Psoas muscle (tissue), 8 donors: ENCODE measurements around the gene ASMTL. TPM values are rescaled to one million over a fixed set of nuclear protein-coding genes. Genes with fewer than 3 reads are reported as not detected.
"Not testable (repeated sequence)": the region's sequence is repeated elsewhere in the genome, so short reads cannot be mapped to it uniquely, and the experiment has no call there.

Source experiments
- ATAC-seq, 4 donors: fragments of 200-7000 bp; cut with Tn5 transposase; one replicate each; pipeline ENCODE4 v1.9.1; 2020; ENCODE audit warnings: moderate library complexity in 3 of 4, mild to moderate bottlenecking in 2 of 4
- DNase-seq, 2 donors: peaks; one replicate each; pipeline ENCODE4 v3.0.0-alpha.2; 2020
- H3K27ac ChIP-seq: fragments of 200-600 bp; one replicate; pipeline ENCODE4 v1.8.0; 2022
- H3K27me3 ChIP-seq, 3 donors: fragments of 200-600 bp in 1 of 3; one replicate each; pipeline versions ENCODE4 v1.6.1 to v1.8.0; 2013 to 2022; ENCODE audit warnings: low read length in 2 of 3, mild to moderate bottlenecking in 2 of 3, moderate library complexity in 1 of 3; ENCODE audit not compliant: insufficient read depth in 3 of 3
- H3K36me3 ChIP-seq, 2 donors: fragments of 200-600 bp in 1 of 2; one replicate each; pipeline versions ENCODE4 v1.6.1 to v1.8.0; 2013 to 2022; ENCODE audit warnings: low read depth in 1 of 2, mild to moderate bottlenecking in 1 of 2, moderate library complexity in 1 of 2; ENCODE audit not compliant: insufficient read depth in 1 of 2
- H3K4me1 ChIP-seq: fragments of 200-600 bp; one replicate; pipeline ENCODE4 v1.8.0; 2022
- H3K4me3 ChIP-seq: fragments of 200-600 bp; one replicate; pipeline ENCODE4 v1.8.0; 2022; ENCODE audit warnings: mild to moderate bottlenecking
- H3K9me3 ChIP-seq: fragments of 200-600 bp; one replicate; pipeline ENCODE4 v1.8.0; 2022
- WGBS, 3 donors: extraction: QIAGEN DNeasy Blood & Tissue Kit; methylation state at CpG; one replicate each; pipeline versions ENCODE4 v1.1.6 to v1.1.7; 2013; 5-methylcytosine and 5-hydroxymethylcytosine counted together
- intact Hi-C, 2 donors: fragments of 100-400 bp; cut with DNase I; formaldehyde crosslinking; loops; one replicate each; pipeline versions ENCODE4 v1.11.0 to v1.14.2; 2022
- polyA plus RNA-seq, 3 donors: library from polyadenylated mRNA; stranded (reverse); fragments of 200-250 nt; gene quantifications; one replicate each; pipeline ENCODE4 v1.2.3, GENCODE V29; 2013
- total RNA-seq, 4 donors: library from RNA; stranded (reverse); fragmentation: NEBNext Ultra II Directional in 2 of 4; extraction: Animal tissue kit (Norgen Biotek cat#: 25700) in 2 of 4; gene quantifications; one replicate each; pipeline versions ENCODE4 v1.2.1 to v1.2.4, GENCODE V29; 2021 to 2023
- TF ChIP-seq, protein P1 (sequence below): fragments of 200-600 bp; IDR thresholded peaks from one replicate; pipeline ENCODE4 v1.8.0; 2022; ENCODE audit warnings: antibody characterized with exemption
- donor health status: healthy with polysubstance abuse.
- donor health status: DM: no; HTN: no; CAD: no; lungs with moderate emphysema.
- donor health status: Bipolar disorder and iron deficiency.
- donor health status: healthy.
- donor health status: DM: yes; HTN: yes; CAD: no.
- donor health status: DM: no; HTN: no; CAD: no.
- donor health status: DM: no; HTN: no; CAD: no.
- donor health status: DM: yes; HTN: yes; CAD: no.

The ASMTL gene
- total and polyA plus RNA-seq, 7 donors = 6.6 to 18.2 (median 9.8) TPM

DNA sequence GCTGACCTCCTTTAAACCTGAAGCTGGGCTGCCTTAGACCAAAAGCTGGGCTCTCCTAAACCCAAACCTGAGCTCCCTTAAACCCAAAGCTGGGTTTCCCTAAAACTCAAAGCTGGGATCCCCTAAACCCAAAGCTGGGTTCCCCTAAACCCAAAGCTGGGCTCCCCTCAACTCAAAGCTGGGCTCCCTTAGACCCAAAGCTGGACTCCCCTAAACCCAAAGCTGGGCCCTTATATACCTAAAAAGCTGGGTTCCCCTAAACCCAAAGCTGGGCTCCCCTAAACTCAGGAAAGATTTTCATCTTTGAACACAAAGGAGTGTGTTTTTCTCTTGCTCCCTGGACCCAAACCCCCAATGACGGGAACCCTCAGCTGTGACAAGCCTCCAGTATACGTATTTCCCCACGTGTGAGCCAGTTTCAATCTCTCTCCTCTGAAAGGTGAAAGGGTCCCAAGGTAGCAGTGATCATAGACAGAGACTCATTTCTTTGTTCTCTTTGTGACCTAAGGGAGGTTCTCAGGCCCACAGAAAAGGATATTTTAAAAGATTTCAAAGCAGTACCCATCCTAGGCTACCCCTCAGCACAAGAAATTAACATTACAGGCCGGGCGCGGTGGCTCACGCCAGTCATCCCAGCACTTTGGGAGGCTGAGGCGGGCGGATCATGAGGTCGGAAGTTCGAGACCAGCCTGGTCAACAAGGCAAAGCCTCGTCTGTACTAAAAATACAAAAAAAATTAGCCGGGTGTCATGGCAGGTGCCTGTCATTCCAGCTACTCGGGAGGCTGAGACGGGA lies 31.3 kb upstream of the ASMTL start:
- no peak for ATAC-seq
- no peak for DNase-seq
- no peak overlapping the region for H3K27ac ChIP-seq
- no peaks in the 10 kb centered on the region for H3K9me3 ChIP-seq
- no peak overlapping the region for H3K4me3 ChIP-seq
- no peaks in the 10 kb centered on the region for H3K4me1 ChIP-seq
- TF ChIP-seq, protein P1, sequence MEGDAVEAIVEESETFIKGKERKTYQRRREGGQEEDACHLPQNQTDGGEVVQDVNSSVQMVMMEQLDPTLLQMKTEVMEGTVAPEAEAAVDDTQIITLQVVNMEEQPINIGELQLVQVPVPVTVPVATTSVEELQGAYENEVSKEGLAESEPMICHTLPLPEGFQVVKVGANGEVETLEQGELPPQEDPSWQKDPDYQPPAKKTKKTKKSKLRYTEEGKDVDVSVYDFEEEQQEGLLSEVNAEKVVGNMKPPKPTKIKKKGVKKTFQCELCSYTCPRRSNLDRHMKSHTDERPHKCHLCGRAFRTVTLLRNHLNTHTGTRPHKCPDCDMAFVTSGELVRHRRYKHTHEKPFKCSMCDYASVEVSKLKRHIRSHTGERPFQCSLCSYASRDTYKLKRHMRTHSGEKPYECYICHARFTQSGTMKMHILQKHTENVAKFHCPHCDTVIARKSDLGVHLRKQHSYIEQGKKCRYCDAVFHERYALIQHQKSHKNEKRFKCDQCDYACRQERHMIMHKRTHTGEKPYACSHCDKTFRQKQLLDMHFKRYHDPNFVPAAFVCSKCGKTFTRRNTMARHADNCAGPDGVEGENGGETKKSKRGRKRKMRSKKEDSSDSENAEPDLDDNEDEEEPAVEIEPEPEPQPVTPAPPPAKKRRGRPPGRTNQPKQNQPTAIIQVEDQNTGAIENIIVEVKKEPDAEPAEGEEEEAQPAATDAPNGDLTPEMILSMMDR = no peak
- H3K36me3 ChIP-seq = no peaks in the 10 kb centered on the region
- intact Hi-C loops = no loop called here
- no peaks in the 10 kb centered on the region for H3K27me3 ChIP-seq
- 75 to 76% (median 75%) methylated on average over 15 of the region's 15 CpGs for WGBS, 3 donors

DNA sequence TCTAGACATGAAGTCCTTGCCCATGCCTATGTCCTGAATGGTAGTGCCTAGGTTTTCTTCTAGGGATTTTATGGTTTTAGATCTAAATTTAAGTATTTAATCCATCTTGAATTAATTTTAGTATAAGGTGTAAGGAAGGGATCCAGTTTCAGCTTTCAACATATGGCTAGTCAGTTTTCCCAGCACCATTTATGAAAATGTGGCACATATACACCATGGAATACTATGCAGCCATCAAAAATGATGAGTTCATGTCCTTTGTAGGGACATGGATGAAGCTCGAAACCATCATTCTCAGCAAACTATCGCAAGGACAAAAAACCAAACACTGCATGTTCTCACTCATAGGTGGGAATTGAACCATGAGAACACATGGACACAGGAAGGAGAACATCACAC lies 29.8 kb upstream of the ASMTL start:
- H3K4me1 ChIP-seq, DNase-seq, H3K36me3 ChIP-seq, ATAC-seq, H3K4me3 ChIP-seq, H3K9me3 ChIP-seq, H3K27me3 ChIP-seq, intact Hi-C loops: not testable (repeated sequence)
- WGBS, 3 donors = no CpG with 5 or more reads among the region's 2 CpGs
- H3K27ac ChIP-seq = peak overlapping the region; percentile 30

DNA sequence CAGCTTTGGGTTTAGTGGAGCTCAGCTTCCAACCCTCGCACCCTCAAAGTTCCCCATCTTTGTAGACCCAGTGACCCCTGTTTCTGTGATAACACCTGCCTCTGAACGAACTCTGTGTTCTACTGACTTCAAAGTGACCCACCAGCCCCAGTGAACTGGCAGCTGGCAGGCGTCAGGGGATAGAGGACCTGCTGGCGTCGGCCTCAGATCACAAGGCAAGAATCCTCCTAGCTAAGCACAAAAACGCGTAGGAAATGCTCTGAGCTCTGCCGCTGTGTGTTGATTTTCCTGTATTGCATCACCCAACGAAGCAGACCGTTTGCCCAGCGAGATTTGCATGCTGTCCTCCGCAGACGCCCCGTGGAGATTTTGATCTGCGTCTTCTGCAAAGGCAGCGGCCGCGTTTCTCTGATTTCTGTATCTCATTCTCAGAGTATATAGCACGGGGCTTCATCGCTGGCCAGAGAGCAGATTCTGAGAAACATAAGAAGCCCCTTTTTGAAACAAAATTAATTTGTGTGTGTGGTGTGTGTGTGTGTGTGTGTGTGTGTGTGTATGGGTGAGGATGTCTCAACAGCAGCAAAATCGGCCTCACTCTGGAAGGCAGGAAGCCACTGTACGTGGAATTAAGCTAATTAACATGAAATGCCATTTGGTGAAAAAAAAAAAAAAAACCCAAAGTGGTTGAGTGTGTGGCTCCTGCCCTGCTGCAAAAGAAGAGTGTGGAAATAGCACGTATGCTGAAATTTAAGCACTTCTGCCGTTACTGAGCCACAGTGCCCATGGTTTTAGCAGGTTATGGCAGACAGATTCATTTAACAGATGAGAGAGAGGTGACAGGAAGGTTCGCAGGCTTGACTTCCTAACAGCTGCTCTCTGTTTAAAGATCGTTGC lies 29.2 kb upstream of the ASMTL start:
- 4 to 10% (median 8%) methylated on average over 26 of the region's 26 CpGs for WGBS, 3 donors
- Histone ChIP-seq H3K9me3 (no peaks in the 10 kb centered on the region), H3K4me3 (no peak overlapping the region), H3K36me3 (no peaks in the 10 kb centered on the region), H3K4me1 (no peaks in the 10 kb centered on the region), H3K27ac (peak overlapping the region; percentile 42), H3K27me3 (no peaks in the 10 kb centered on the region)
- DNase-seq (peak; percentile 34 to 71), ATAC-seq (peak in 3 of 4 donors; percentile 46 to 61 (median 49))
- TF ChIP-seq, protein P1 = no peak
- intact Hi-C loops = no loop called here

GRCh38 chrX:1480082-1480785 lies 27.5 kb upstream of the ASMTL start:
- no peaks in the 10 kb centered on the region for H3K4me1 ChIP-seq
- no peaks in the 10 kb centered on the region for H3K27me3 ChIP-seq
- H3K9me3 ChIP-seq = no peaks in the 10 kb centered on the region
- intact Hi-C loops = no loop called here
- H3K36me3 ChIP-seq = no peaks in the 10 kb centered on the region
- 72 to 77% (median 72%) methylated on average over 8 of the region's 8 CpGs for WGBS, 3 donors
- ATAC-seq (no peak), DNase-seq (no peak)
- no peak overlapping the region for H3K4me3 ChIP-seq
- TF ChIP-seq, protein P1 = no peak
- H3K27ac ChIP-seq = no peak overlapping the region
